ENCODE measurements around the gene FKRP. TPM values are rescaled to one million over a fixed set of nuclear protein-coding genes. Genes with fewer than 3 reads are reported as not detected.

FKRP gene
- total RNA-seq, 1 experiment from 2014 or later: 21.7 TPM

GRCh38 chr19:46719629-46720502 is 26.0 kb upstream of the FKRP start:
- no peak for DNase-seq (ENCODE audit: low read depth)

- DNase-seq (ENCODE audit: low read depth): no peak
These were observed 25.2 kb upstream of the FKRP start for GRCh38 chr19:46720503-46721239.

GRCh38 chr19:46721269-46722003 is 24.4 kb upstream of the FKRP start:
- no peak for DNase-seq (ENCODE audit: low read depth)

- DNase-seq (ENCODE audit: low read depth): no peak
These were observed 23.9 kb upstream of the FKRP start for GRCh38 chr19:46722004-46722380.

- DNase-seq (ENCODE audit: low read depth): no peak
These were observed 23.3 kb upstream of the FKRP start for GRCh38 chr19:46722421-46723022.

GRCh38 chr19:46723023-46723461 is 22.8 kb upstream of the FKRP start:
- no peak for DNase-seq (ENCODE audit: low read depth)

- no peak for DNase-seq (ENCODE audit: low read depth)
These were observed 22.4 kb upstream of the FKRP start for GRCh38 chr19:46723471-46723870.

GRCh38 chr19:46724468-46724867 is 21.4 kb upstream of the FKRP start:
- DNase-seq (ENCODE audit: low read depth): no peak

- no peak for DNase-seq (ENCODE audit: low read depth)
These were observed 20.6 kb upstream of the FKRP start for GRCh38 chr19:46725036-46725820.

- DNase-seq (ENCODE audit: low read depth): no peak
These were observed 19.9 kb upstream of the FKRP start for GRCh38 chr19:46725859-46726393.

GRCh38 chr19:46726551-46726950 is 19.3 kb upstream of the FKRP start:
- no peak for DNase-seq (ENCODE audit: low read depth)

GRCh38 chr19:46726971-46727501 is 18.8 kb upstream of the FKRP start:
- no peak for DNase-seq (ENCODE audit: low read depth)

- no peak for DNase-seq (ENCODE audit: low read depth)
These were observed 18.1 kb upstream of the FKRP start for GRCh38 chr19:46727757-46728156.

GRCh38 chr19:46728208-46728607 is 17.6 kb upstream of the FKRP start:
- DNase-seq (ENCODE audit: low read depth): no peak

- peak; percentile 57 for DNase-seq (ENCODE audit: low read depth)
These were observed 17.0 kb upstream of the FKRP start for GRCh38 chr19:46728693-46729339.

- DNase-seq (ENCODE audit: low read depth): no peak
These were observed 16.2 kb upstream of the FKRP start for GRCh38 chr19:46729696-46730095.

GRCh38 chr19:46730187-46730586 is 15.7 kb upstream of the FKRP start:
- DNase-seq (ENCODE audit: low read depth): no peak

- DNase-seq (ENCODE audit: low read depth): no peak
These were observed 15.3 kb upstream of the FKRP start for GRCh38 chr19:46730595-46730994.

- peak; percentile 97 for DNase-seq (ENCODE audit: low read depth)
These were observed 14.8 kb upstream of the FKRP start for GRCh38 chr19:46731007-46731501.

Measured in HT1080 (cell line).